Measurements from ENCODE around the gene CDH4.
"Not testable (repeated sequence)": the region's sequence is repeated elsewhere in the genome, so short reads cannot be mapped to it uniquely, and the experiment has no call there.

CDH4 gene

GRCh38 chr20:61968036-61968810, 716.2 kb downstream of the CDH4 start:
- FAIRE-seq (no peak), DNase-seq (ENCODE audit: low spot score) (peak; percentile 2)

- no peak for FAIRE-seq
- DNase-seq (ENCODE audit: low spot score), result peak; percentile 1
These were observed 716.9 kb downstream of the CDH4 start for GRCh38 chr20:61968932-61969331.

DNA sequence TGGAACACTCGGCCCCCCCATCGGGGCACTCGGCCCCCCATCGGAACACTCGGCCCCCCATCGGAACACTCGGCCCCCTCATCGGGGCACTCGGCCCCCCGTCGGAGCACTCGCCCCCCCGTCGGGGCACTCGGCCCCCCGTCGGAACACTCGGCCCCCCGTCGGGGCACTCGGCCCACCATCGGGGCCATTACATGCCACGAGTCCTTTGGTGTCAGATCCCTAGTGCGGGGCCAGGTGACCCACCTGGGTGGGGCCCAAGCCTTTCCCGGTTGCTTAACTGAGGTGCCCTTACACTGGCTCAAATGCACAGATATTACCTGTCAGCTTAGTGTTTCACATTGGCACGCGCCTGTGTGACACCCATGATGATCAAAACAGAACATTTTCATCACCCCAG, 717.7 kb downstream of the CDH4 start:
- FAIRE-seq, result no peak
- DNase-seq (ENCODE audit: low spot score), result no peak

GRCh38 chr20:61970357-61970756, 718.3 kb downstream of the CDH4 start:
- no peak for DNase-seq (ENCODE audit: low spot score)
- no peak for FAIRE-seq

DNA sequence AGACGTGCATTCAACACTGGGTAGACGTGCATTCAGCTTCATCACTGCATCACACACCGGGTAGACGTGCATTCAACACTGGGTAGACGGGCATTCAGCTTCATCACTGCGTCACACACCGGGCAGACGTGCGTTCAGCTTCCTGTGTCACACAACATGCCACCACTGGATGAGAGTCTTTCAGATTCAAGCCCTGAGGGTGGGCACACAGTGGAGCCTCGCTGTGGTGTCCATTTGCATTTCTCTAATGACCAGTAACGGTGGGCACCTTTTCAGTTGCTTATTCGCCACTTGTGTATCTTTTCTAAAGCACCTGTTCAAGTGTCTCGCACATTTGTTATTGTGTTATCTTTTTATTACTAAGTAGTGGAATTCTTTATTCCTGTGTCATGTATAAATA, 719.5 kb downstream of the CDH4 start:
- not testable (repeated sequence) for DNase-seq (ENCODE audit: low spot score); FAIRE-seq

DNA sequence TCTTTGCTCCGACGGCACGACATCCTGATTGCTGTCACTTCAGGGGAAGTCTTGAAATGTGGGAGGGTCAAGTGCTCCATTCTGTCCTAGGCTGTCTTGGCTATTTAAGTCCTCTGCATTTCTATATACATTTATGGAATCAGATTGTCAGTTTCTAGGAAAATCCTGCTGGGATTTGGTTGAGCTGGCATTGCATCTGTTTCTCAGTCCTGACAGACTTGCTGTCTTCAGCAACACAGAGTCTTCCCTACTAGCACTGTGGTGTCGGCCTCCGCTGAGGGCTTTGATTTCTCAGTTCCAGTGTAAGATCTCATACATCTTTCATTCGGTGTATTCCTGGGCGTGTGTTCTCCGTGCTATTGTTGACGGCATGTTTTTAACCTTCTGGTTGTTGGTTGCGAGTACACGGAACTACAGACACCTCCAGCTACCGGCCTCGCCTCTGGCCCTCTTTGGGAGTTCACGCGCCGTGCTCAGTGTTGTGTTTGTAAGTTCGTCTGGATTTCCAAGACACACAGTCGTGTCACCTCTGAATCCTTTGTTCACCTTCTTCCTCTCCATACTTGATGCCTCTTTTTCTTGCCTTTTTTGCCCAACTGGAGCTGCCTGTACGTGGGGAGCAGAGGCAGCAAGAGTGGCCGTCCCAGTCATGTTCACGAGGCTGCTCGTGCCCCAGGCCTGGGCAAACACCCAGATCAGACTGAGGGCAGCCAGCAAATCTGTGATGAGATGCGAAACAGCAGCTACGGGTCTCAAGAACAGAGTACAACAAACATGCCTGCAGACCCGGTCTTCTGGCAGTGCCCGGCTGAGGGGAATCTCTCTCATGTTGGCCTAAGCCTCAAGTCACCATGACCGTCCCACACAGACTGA, 720.8 kb downstream of the CDH4 start:
- FAIRE-seq, result no peak

DNA sequence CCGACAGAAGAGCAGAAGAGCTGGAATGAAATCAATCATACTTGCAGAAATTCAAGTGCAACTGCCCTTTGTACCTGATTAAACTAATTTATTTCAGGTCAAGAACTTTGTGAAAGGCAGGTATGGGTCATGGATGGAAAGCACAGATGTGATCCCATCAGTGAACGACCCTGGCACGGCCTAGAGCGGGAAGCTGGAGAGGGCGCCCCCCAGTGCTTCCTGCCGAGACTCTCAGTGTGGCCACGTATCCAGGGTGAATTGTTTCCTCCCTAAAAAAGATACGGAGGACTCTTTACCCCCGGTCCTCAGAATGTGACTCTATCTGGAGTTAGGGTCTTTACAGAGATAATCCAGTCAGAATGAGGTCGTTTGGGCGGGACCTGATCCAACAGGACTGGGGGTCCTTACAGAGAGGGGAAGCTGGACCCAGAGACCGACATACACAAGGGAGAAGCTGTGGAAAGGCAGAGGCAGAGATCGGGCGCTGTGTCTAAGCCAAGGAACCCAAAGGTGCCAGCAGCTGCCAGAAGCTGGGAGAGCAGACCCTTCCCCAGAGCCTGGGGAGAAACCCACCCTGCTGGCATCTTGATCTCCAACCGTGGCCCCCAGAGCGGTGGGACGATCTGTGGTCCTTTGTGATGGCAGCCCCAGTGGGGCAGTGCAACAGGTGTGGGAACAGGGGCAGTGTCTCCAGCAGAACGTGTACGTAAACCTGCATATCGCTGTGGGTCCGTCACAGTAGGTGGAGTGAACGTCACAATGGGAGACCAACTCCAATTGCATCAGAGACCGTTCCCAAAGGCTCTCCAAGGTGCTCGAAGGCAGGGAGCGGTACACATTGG, 721.7 kb downstream of the CDH4 start:
- DNase-seq (ENCODE audit: low spot score), result no peak
- FAIRE-seq, result no peak

More for the DNA sequence above, 720.8 kb downstream of the CDH4 start:
- DNase-seq (ENCODE audit: low spot score), result no peak

- no peak for FAIRE-seq
- DNase-seq (ENCODE audit: low spot score), result no peak
These were observed 722.2 kb downstream of the CDH4 start for GRCh38 chr20:61974357-61974665.

DNA sequence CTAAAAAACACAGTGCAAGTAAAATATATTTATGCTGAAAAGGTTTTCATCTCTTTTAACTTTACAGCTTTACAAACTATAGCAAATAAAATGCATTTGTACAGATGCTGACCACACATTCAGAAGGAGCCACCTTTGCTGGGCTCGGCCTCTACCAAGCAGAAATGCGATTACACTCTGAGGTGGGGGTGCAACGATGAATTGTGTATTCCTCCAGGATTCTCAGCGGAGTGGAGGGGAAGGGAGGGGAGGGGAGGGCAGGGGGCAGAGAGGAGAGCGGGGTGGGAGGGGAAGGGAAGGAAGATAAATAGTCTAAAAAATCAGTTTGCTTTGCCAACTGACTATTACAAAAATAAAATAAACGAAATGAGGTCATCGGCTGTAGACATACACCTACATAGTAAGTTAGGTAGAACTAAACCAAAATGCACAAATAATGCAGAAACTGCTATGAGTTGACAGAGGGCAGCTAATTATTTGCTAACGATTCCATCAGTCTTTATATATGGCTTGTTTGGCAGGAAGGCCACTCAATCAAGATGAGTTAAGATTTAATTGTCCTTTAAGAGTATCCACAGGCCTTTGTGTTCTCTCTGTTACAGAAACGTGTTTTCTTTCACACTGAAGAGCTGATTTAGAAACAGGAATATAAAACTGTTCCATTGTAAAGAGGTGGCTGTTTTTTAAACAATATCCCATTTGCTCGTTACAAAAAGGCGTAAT, 723.5 kb downstream of the CDH4 start:
- no peak for FAIRE-seq
- DNase-seq (ENCODE audit: low spot score), result no peak

DNA sequence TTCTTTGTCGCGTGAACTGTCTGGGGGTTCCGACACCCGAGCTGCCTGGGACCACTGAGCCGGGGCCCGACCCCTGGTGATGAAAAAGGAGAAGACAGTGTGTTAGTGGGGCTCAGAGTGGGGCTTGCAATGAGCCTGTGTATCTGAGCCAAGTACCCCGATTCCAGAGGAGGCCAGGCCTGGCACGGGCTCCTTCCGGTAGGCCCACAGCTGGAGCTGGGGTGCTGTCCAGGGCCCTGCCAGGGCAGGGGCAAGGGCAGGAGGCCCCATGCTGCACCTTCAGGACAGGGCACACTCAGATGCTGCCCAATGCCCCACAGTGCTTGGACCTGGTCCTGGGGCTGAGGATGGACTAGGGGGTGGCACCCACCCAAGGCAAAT, 724.2 kb downstream of the CDH4 start:
- DNase-seq (ENCODE audit: low spot score) (no peak), FAIRE-seq (no peak)

DNA sequence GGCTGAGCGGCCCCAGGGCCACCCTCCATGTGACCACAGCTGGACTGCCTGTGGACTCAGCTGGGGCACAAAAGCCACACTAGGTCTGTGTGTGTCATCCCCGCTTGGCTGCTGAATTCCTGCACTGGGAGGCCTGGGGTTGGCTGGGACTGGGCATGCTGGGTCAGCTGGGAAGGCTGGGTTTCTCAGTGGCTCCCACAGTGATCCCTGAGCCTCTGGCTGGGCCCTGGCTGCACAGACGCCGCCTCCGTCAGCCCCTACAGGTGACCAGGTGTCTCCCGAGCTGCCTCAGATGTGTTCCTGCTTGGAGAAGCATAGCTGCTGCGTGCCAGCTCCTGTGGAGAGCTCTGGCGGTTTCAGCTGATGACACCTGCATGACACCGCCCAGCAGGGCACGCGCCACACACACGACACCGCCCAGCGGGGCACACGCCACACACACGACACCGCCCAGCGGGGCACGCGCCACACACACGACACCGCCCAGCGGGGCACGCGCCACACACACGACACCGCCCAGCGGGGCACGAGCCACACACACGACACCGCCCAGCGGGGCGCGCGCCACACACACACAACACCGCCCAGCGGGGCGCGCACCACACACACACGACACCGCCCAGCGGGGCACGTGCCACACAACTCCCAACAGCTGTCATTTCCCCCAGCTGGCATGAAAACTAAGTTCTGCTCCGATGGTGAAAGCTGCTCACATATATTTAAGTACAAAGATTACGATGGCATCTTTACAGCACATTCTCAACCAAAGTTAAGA, 724.8 kb downstream of the CDH4 start:
- DNase-seq (ENCODE audit: low spot score), result no peak
- no peak for FAIRE-seq

DNA sequence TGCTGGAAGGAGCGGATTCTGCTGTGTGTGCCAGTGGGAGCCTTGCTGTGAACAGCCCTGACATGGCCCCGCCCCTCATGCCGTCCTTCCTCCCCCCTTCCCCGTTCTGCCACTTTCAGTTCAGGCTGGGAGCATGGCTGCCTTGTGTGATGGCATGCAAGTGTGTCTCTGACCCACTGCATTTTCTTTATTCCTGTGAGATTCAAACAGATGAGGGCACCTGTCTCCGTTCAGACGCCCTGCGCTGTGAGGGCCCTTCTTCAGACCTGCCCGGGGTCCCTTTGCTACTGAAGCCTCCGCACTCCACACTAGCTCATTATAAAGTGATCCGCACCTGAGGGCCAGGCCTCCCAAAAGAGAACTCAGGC, 725.3 kb downstream of the CDH4 start:
- DNase-seq (ENCODE audit: low spot score) (no peak), FAIRE-seq (no peak)

- FAIRE-seq (no peak), DNase-seq (ENCODE audit: low spot score) (no peak)
These were observed 726.4 kb downstream of the CDH4 start for GRCh38 chr20:61978491-61978890.

GRCh38 chr20:61979090-61979489, 727.0 kb downstream of the CDH4 start:
- DNase-seq (ENCODE audit: low spot score) (no peak), FAIRE-seq (no peak)

DNA sequence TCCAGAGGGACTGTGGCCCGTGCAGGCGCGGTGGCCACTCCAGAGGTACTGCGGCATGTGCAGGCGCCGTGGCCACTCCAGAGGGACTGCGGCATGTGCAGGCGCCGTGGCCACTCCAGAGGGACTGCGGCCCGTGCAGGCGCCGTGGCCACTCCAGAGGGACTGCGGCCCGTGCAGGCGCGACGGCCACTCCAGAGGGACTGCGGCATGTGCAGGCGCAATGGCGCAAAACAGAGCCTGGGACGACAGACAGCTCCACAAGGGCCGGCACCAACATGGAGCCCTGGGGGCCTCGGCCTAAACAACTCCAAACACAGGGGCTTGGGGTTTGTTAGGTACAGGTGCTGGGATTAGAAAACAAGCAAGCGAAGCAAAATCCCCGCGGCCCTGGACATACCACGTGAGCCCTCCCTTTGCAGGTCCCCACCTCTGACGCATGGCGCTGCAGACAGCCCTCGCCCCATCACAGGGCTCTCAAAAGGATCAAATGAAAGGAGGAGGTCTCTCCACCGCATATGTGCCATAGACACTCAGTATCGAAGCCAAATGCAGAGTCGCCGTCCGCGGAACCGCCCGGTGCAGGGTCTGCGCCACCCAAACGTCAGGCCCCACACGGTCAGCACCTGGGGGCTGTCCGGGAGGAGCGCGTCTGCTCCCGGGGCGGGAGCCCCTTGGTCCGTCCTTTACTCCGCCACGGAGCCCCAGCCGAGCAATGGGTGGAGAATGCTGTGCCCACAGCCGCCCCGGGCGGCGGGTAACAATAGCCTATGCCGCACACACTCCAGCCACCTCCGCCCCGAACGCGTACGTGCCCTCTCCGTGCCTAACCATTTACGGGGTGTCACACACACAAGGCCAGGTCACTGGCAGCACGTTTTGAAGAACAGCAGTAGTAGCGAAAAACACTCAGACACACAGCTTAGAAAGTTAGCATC, 727.9 kb downstream of the CDH4 start:
- DNase-seq (ENCODE audit: low spot score) (no peak), FAIRE-seq (no peak)

DNA sequence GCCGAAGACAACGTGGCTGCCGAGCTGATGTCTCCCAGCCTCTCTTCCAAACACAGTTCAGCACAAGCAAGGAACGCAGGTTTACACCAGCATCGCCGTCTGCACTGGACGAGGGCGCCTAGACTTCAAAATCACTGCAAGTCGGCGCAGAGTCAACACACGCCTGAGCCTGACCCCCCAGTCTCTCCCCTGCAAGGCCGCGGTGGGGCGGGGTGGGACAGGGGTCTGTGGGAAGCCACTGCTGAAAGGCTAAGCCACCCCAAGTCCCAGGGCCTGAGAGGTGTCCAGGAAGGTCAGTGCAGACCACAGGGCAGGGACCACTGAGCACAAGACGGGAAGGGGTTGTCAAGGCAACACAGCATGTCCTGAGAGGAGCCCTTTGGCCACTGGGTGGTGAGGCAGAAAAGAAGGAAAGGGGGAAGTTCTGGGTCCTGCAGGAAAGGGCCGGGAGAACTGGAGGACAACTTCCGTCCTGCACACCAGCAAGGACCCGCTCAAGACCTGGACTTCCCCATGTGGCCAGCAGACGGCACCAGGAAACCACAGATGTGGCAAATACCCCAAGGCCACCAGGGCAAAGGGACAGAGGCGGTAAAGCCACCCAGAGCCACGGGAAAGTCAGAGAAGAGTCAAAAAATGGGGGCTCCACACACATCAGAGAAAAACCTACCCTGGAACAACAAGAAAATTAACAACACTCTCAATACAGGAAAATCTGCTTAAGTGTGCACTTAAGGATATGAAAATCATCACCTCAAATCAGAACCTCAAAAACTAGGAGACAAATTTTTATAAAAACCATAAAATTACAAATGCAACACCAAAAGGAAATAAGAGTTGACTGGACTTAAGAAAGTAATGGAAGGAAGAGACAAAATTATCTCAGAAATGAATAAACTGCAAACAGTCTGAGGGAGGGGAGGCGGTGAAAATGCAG, 728.9 kb downstream of the CDH4 start:
- peak; percentile 29 for DNase-seq (ENCODE audit: low spot score)
- FAIRE-seq, result no peak

DNA sequence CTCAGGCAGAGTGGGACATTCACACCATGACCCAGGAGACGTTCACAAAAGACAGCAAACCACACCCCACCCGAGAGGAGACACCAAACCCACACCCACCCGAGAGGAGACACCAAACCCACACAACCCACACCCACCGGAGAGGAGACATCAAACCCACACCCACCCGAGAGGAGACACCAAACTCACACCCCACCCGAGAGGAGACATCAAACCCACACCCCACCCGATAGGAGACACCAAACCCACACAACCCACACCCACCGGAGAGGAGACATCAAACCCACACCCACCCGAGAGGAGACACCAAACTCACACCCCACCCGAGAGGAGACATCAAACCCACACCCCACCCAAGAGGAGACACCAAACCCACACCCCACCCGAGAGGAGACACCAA, 729.6 kb downstream of the CDH4 start:
- not testable (repeated sequence) for FAIRE-seq; DNase-seq (ENCODE audit: low spot score)
